IPS-18c (cell line): ENCODE results near the gene ARHGAP10.

Experiments
- H3K4me3 ChIP-seq: 2 replicates; pipeline ENCODE4 v1.7.0; 2013; ENCODE audit warnings: low read depth, mild to moderate bottlenecking, low read length, moderate library complexity; ENCODE audit not compliant: insufficient read depth
- H3K9me3 ChIP-seq: one replicate; pipeline ENCODE4 v1.6.1; 2013; ENCODE audit warnings: mild to moderate bottlenecking, low read length, moderate library complexity; ENCODE audit not compliant: control insufficient read depth, insufficient read depth

The ARHGAP10 gene

DNA sequence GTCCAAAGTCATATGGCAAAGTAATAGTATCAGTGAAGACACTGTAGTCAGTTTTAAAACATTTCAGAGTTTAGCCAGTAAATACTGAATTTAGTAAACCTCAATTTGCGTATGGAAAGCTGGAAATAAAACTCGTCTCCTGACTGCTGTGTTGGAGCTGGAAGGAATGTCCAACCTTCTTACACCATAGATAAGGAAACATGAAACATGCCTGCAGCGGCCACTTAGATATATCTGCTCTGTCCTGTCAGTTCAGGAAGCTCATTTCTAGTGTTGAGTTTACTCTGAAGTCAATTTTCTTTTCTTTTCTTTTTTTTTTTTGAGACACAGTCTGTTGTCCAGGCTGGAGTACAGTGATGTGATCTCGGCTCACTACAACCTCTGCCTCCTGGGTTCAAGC is 21.2 kb downstream of the ARHGAP10 start:
- Histone ChIP-seq H3K4me3 (no peak overlapping the region), H3K9me3 (no peaks in the 10 kb centered on the region)

DNA sequence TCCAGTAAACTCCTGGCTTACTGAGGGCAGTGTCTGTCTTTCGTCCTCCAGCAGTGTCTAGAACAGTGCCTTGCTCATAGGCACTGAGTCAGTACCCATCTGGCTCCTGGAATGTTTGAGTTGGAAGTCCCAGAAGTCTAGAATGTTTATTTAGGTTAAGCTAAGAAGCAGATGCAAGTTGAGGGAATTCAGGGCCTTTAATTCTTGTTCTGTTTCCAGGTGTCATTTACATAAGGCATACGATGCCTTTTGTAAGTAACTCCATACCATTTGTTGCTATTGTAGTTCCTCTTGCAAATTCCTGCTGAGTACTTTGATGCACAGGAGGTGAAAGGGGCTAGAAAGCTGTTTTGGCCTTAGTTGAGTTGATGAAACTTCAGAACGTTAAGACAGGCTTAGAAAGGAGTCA is 22.2 kb downstream of the ARHGAP10 start:
- H3K9me3 ChIP-seq, result no peaks in the 10 kb centered on the region
- no peak overlapping the region for H3K4me3 ChIP-seq

DNA sequence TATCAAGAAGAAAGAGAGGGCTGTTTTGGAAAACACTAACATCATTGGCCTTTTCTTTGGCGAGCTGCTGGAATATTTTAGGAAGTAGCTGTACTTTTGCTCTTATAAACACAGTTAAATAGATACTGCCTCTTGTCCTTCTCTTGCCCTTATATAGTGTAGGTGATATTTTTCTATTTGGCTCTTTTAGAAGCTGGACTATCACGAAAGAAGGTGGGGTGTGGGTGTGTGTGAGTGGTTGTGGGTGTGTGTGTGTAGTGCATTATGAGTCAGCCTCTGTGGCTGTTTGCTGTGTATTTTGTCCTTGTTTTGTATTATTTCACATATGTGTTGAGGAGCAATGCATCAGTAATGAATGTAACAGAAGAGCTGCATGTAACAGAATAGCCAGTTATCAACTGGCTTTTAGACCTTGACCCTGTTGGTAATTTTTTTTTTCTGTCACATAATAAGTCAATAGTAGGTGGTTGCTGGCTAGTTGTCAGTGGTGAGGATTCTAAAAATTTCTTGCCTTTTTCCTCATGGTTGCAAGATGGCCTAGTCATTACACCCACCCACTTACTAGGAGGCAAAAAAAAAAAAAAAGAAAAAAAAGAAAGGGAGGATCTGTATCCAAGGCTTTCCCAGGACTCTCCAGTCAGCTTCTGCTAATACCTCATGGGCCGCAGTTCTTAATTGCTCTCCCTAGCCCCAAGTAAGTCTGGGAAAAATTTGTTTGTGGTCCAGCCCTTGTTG is 23.8 kb downstream of the ARHGAP10 start:
- Histone ChIP-seq H3K4me3 (no peak overlapping the region), H3K9me3 (no peaks in the 10 kb centered on the region)

DNA sequence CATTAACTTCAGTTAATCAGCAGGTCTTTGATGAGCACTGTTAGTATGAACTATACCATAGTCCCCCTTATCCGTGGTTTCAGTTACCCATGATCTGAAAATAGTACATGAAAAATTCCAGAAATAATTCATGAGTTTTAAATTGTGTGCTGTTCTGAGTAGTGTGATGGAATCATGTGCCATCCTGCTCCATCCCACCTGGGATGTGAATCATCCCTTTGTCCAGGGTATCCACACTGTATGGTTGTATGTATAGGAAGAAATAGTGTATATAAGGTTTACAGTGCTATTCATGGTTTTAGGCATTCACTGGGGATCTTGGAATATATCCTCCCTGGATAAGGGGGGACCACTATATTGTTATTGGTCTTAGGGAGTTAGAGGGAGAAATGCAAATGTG is 24.5 kb downstream of the ARHGAP10 start:
- no peak overlapping the region for H3K4me3 ChIP-seq
- no peaks in the 10 kb centered on the region for H3K9me3 ChIP-seq

DNA sequence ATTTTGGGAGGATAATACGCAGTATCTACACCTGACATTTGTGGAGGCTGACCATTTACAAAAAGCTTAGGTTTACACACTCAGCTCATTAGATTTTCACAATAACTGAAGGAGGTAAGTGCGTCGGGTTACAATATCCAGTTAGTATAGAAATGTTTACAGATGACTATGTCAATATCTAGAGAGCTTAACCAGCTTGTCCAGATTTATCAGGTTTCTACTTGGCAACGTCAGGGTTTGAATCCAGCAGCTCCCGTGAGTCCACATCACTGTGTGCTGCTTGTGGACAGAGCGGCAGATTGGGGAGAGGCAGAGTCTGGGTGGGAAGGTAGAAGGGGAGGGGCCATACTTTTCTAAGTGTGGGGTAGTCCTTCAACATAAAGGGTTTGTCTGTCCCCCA is 28.3 kb downstream of the ARHGAP10 start:
- no peaks in the 10 kb centered on the region for H3K9me3 ChIP-seq

DNA sequence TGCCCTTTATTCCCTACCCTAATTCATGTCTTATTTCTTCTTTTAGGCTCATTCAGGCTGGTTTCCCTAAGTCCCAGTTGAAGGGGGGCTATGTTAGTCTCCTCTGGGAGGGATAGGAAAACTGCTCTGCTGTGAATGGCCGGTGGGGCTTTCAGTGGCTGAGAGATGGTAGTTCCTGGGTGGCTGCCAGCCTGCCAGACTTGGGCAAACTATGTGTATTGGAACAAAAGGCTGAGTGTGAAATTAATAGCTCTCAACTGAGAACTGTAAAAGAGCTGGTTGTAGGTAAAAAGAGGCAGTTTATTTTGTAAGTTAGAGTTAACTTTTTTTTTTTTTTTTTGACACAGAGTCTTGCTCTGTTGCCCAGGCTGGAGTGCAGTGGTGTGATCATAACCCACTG is 28.8 kb downstream of the ARHGAP10 start:
- Histone ChIP-seq H3K9me3 (no peaks in the 10 kb centered on the region), H3K4me3 (no peak overlapping the region)

More for the DNA sequence above, 28.3 kb downstream of the ARHGAP10 start:
- H3K4me3 ChIP-seq, result no peak overlapping the region

DNA sequence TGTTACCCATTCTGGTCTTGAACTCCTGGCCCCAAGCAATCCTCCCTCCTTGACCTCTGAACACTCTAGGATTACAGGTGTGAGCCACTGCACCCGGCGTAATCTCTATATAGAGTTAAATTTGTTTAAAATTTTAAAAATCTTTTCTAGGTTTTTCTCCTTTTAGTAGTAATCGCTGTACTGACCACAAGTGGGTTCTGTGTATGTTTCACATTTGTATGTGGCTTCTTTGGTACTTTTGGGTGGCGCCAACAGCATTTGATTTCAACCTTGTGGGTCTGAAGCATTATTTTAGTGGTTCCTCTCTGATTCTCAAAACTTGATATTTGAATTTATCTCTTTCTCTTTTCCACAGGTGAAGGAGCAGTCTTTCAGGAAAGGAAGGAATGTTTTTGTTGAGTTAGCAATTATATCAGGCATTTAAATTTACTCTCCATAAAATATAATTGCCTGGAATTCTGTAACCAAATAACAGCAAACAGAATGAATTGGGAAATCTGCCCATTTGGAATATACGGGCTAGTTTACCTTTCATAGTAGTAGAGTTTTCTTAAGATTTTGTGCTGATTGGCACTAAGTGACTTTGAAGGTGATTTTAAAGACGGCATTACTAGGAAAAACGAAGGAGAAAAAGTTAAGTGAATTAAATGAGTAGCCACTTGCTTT is 29.5 kb downstream of the ARHGAP10 start:
- Histone ChIP-seq H3K4me3 (no peak overlapping the region), H3K9me3 (no peaks in the 10 kb centered on the region)

DNA sequence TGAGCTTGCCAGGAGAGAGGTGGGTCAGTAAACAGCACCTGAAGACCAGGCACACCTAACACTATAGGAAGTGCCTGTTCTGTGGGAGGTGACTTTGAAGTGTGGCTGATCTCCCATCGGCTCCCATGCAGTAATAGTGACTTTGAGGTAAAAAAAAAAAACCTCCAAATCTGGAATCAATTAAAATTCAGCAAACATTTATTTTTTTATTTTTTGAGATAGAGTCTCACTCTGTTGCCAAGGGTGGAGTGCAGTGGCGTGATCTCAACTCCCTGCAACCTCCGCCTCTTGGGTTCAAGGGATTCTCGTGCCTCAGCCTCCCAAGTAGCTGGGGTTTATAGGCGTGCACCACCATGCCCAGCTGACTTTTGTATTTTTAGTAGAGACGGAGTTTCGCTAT is 32.4 kb downstream of the ARHGAP10 start:
- no peak overlapping the region for H3K4me3 ChIP-seq

DNA sequence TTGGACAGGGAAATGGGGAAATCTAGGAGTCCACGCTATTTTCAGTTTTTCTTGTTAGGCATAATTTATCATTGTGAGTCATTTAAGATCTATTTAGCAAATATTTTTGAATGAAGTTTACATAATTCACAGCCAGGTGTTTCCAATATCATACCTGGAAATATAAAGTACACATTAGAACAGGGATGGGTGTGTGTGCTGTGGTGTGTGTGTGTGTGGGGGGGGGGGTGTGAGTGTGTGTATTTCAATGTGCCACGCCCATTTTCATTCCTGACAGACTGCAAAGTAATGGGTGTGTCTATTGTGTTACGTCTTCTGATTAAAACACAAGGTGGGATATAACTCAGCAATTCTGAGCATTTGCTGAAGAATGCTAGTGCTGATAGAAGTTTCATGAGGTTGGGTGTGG is 33.2 kb downstream of the ARHGAP10 start:
- H3K4me3 ChIP-seq, result no peak overlapping the region
- no peaks in the 10 kb centered on the region for H3K9me3 ChIP-seq

More for the DNA sequence above, 32.4 kb downstream of the ARHGAP10 start:
- no peaks in the 10 kb centered on the region for H3K9me3 ChIP-seq

DNA sequence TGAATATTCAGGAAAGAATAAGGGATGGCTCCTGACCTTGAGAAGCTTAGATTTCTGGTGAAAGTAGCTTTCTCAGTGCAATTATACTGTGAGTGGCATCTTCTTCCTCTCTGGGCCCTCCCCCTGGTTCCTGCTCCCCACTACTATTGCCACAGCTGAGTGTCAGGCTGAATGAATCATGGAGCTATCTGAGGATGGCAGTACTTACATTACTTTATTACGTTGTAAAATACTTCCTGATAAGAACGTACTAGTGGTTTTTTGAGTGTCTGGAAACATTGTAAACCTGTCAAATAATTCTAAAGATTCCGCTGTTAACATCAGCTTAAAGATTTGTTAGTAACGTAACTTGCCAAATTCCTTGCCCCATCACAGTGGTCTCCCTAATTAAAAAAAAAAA is 36.2 kb downstream of the ARHGAP10 start:
- no peak overlapping the region for H3K4me3 ChIP-seq
- H3K9me3 ChIP-seq, result no peaks in the 10 kb centered on the region

DNA sequence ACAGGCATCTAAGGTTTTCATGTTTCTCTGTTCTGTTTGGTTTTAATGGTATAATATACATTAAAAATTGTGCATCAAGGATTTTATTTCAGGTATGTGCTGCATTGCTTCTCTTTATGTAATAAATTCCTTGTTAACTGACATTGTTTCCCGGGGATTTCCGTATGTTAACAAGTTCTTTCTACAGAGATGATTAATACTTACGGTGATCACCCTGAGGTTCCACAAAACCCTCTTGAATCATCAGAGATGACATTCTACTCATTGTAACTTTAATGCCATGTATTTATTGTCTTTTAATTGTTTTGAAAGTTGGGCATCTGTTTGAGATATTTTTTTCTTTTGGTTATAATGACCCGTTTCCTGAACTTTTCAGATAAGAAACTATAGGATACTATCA is 37.5 kb downstream of the ARHGAP10 start:
- Histone ChIP-seq H3K4me3 (no peak overlapping the region), H3K9me3 (no peaks in the 10 kb centered on the region)

DNA sequence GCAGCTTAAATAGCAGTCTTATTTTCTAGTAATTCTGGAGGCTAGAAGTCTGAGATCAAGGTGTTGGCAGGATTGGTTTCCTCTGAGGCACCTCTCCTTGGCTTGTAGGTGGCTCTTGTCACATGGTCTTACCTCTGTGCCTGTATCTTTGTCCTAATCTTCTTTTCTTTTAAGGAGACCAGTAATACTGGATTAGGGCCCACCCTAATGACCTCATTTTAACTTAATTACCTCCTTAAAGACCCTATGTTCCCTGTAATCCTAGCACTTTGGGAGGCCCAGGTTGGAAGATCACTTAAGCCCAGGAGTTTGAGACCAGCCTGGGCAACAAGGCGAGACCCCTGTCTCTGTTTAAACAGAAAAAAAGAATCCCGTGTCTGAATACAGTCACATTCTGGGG is 38.9 kb downstream of the ARHGAP10 start:
- H3K9me3 ChIP-seq, result no peaks in the 10 kb centered on the region
- H3K4me3 ChIP-seq, result no peak overlapping the region

DNA sequence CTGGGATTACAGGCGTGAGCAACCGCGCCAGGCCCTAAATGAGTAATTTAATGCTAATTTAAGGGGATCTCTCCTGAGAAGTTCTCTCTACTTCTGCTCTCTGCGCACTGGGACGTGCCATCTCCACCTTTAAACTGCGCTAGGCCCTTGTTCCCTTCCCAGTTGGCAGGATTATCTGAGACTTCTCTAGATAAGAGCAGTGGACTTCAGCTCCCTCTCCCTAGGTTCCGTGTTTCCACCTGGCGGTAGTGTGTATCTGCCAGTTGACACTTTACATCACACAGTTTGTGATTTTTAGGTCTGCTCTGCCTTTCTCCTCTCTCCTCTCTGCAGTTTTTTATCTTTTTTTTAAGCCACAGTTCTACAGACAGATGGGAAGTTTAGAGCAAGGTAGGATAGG is 40.2 kb downstream of the ARHGAP10 start:
- no peaks in the 10 kb centered on the region for H3K9me3 ChIP-seq
- H3K4me3 ChIP-seq, result no peak overlapping the region

DNA sequence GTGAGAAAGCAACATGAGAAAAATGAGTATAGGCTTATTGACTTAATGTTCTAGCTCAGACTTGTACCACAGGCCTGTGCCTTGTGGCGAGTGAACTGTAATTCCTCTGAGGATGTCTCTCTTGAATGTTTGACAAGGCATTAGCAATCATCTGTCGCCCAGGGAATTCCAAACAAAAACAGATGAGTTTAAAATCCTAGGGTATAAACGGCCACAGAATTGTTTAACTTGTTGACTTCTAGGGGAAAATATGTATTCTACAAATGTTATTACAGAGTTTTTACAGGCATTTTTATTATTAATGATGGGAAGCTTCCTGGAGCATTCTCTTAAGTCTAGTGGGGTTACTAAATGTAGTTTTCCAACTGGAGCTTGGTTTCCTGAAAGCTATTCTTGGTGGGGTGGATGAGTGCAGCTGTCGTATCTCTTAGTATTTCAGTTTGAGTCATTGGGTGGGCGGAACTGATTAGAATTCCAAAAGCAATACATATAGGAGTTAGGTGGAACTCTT is 40.6 kb downstream of the ARHGAP10 start:
- H3K9me3 ChIP-seq, result no peaks in the 10 kb centered on the region
- no peak overlapping the region for H3K4me3 ChIP-seq

DNA sequence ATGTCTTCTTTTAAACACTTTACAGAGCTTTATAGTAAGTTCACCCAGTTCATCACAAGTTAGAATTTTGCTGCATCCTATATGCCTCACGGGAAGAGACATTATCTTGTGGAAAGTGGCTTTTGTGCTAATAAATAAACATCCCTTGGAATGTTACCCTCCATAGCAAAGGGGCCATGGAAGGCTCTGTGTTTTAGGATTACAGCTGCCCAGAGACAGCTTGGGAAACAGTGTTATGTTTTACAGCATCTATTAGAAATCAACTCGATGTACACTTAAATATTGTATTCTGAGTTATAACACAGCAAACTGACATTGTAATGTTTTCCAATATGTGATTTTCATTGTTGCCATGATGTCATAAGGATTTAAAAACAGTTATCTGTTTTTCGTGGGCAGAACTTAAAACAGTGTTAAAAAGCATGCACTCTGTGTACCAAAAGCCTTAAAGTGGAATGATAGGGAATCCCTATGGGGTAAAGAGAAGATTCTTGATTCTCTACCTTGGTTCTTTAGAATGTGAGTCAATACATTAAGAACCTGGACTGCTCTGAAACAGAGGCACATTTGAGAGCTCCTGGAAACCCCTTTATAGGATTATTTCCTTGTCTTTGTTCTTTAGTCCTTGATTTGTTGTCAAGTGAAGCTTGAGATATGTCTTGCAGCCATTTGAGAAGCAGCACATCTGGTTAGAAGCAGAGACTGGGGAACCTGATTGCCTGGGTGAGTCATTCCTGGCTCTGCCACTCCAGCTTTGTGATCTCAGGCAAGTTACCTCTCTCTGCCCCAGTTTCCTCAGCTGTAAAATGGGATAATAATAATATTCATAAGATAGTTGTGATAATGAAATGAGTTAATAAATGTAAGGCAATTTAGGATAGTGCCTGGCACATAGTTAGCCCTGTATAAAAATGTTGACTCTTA is 41.6 kb downstream of the ARHGAP10 start:
- no peaks in the 10 kb centered on the region for H3K9me3 ChIP-seq
- no peak overlapping the region for H3K4me3 ChIP-seq

DNA sequence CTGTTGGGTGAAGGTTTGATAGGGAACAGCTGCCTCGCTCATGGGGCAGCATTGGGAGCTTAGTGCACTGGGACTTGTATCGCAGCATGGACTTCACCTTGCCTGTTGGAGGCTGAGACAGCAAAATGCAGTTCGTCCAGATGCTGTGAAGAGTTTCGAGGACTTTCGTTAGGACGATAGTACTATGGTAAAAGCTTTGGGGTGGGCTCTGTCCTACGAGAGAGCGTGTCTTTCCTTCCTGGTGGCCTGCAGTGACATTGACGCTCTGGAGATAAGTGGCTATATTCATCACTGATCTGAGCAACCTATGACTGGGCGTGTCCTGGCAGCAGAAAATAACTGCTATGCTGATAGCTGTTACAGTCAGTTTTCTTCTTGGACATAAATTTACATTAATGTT is 44.8 kb downstream of the ARHGAP10 start:
- Histone ChIP-seq H3K4me3 (no peak overlapping the region), H3K9me3 (no peaks in the 10 kb centered on the region)

DNA sequence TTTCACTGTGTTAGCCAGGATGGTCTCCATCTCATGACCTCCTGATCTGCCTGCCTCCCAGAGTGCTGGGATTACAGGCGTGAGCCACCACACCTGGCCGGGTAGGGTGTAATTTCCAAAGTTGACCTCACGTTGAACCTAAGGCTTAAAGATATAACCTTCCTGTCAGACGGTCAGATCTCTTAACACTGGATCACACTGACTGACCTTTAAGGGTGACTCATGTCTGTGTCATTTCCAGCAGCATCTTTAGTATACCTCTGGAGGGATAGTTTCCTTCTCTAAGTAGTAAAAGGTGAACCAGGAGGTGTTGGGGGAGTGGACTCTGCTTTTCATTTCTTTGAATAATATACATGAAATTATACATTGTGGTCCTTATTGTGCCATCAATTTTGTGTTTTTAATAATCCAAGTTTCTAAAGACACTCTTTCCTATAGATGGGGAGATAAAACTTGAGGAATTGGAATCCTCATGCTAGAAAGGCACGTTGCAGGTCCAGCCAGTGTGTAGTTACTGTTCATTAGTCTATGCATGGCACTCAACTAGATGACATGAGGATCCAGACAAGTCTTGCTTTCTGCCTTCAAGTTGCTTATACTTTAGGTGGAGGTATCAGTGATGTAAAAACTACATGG is 45.7 kb downstream of the ARHGAP10 start:
- H3K9me3 ChIP-seq, result no peaks in the 10 kb centered on the region
- no peak overlapping the region for H3K4me3 ChIP-seq
